Right forelimb (tissue), 1 donor: ENCODE data around the gene DAGLB.
"Not testable (repeated sequence)": the region's sequence is repeated elsewhere in the genome, so short reads cannot be mapped to it uniquely, and the experiment has no call there.

Experiments
- DNase-seq: peaks from one replicate; pipeline ENCODE4 v3.0.0-alpha.2; 2018

Gene DAGLB

DNA sequence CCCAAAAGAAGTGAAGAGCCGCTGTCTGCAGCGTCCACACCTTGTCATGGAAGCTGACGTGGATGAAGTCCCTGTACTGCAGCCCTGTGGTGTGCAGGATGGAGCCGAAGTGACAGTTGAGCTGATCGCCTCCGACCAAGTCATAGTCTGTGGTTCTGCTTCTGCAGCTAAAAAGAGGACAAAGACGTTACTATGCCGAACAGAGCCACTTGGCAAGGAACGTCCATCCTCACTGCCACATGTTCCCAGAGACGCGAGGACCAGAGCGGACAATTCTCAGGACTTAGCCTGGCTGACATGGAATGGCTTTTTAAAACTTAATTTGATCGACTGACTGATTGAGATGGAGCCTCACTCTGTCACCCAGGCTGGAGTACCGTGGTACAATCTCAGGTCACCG, 21.8 kb downstream of the DAGLB start:
- no peak for DNase-seq

GRCh38 chr7:6423942-6424701, 23.6 kb downstream of the DAGLB start:
- DNase-seq = no peak

DNA sequence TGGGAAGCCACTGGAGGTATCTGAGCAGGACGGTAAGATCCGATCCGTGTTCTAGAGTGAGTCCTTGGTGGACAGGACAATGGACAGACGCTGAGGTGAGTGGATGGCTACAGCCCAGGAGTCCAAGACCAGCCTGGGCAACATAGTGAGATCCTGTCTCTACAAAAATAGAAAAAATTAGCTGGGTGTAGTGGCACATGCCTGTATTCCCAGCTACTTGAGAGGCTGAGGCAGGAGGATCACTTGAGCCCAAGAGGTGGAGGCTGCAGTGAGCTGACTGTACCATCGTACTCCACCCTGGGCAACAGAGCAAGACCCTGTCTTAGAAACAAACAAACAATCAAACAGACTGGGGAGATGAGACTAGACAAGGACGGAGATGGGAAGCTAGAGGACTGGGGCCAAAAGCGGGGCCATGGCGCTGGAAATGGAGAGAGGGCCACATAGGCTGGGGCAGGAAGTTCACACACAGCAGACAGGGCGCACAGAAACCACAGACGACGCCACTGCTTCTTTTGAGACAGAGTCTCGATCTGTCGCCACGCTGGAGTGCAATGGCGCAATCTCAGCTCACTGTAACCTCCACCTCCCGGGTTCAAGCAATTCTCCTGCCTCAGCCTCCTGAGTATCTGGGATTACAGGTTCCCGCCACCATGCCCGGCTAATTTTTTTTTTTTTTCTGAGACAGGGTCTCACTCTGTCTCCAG, 24.7 kb downstream of the DAGLB start:
- DNase-seq = no peak

DNA sequence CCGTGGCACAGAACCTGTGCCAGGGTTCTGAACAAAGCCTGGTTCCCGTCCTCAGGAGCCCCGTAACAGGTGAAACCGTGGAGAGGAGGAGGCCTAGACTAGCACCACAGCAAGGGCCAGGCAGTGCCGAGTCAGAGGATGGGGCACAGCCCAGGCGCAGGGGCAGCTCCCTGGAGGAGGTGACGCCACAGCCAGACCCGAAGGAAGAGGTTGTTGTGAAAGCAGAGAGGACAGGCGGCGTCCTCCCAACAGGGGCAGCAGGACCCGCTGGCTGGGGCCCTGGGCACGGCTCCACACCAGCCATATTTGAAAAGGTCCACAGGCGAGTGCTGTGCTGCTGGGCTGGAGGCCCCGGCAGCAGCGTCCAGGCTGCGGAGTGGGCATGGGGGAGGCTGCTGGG, 25.7 kb downstream of the DAGLB start:
- no peak for DNase-seq

GRCh38 chr7:6420680-6421079, 27.1 kb downstream of the DAGLB start:
- DNase-seq = no peak

- DNase-seq = no peak
These were observed 28.4 kb downstream of the DAGLB start for GRCh38 chr7:6419310-6419773.

- no peak for DNase-seq
These were observed 30.3 kb downstream of the DAGLB start for GRCh38 chr7:6417408-6417807.

DNA sequence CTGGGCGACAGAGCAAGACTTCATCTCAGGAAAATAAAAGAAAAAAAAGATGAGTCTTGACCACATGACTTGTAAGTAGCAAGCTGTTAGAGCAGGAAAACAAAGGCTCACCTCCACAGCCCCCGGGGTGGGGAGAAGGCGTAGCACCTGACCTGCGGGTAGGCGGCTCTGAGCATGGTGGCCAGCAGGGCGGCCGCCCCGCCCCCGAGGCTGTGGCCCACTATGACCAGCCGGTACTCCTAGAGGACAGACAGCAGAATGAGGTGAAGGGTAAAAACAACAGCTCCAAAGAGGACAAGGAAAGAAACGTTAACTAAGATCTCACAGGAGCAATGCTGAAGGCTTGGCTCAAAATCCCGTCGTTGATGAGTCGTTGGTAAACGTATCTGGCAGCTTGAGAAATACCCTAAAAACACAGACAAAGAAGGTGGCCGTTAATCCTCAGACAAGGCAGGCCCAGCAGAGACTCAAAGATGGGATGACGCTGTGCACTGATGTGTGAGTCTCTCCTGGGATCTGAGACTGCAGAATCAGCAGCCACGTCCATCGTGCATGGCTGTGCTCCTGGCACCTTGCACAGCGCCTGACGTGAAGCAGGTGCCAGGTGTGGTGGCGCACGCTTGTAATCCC, 31.1 kb downstream of the DAGLB start:
- no peak for DNase-seq

DNA sequence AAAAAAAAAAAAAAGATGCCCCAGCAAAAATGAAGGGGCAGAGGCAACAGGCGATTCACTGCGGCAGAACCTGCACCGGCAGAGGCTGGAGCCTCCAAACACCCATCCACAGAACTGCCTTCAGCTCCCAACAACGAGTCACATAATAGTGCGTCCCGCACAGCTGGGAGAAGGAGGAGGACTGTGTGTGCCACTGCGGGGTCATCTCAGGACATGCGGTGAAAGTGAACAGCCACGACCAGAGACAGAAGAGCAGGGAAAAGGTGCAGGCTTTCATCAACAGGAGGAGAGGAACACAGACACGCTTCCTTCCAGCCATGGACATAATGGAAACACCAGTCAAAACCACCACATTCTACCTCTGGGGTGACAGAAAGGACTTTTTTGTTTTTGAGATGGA, 34.1 kb downstream of the DAGLB start:
- no peak for DNase-seq

- DNase-seq = no peak
These were observed 37.6 kb downstream of the DAGLB start for GRCh38 chr7:6409944-6410693.

DNA sequence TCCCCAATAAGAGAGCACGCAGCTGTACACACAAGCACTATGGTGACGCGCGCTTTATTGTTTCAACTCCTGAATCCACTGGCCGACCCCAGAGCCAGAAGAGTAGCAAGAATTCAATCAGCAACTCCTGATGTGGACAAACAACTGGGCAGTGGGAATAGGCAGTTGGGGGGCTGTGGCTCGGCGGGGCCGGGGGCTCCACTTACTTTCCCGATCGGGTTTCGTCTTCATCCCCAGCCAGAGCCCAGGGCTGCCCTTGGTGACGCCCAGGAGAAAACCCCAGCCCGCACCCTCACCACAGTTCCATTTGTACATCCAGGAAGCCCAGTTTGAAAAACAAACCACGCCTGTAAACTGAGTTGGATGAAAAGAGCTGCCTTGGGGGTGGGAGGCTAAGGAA, 38.7 kb downstream of the DAGLB start:
- DNase-seq = no peak

GRCh38 chr7:6407434-6407833, 40.3 kb downstream of the DAGLB start:
- DNase-seq = no peak

DNA sequence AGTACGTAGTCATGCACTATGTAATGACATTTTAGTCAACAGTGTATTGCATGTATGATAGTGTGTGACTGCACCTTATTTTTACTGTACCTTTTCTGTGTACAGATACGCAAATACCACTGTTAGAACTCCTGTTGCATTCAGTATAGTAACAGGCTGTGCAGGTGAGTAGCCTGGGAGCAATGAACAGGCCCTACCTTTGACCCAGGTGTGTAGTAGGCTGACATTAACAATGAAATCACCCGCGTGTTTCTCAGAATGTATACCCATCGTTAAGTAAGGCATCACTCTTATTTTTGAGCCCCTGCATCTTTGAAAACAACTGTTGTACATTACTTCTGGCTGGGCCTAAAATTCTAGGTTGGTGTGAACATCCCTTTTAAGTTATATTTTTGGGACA, 41.6 kb downstream of the DAGLB start:
- DNase-seq = no peak

GRCh38 chr7:6403907-6404306, 43.8 kb downstream of the DAGLB start:
- no peak for DNase-seq

- no peak for DNase-seq
These were observed 45.0 kb downstream of the DAGLB start for GRCh38 chr7:6402741-6403140.

DNA sequence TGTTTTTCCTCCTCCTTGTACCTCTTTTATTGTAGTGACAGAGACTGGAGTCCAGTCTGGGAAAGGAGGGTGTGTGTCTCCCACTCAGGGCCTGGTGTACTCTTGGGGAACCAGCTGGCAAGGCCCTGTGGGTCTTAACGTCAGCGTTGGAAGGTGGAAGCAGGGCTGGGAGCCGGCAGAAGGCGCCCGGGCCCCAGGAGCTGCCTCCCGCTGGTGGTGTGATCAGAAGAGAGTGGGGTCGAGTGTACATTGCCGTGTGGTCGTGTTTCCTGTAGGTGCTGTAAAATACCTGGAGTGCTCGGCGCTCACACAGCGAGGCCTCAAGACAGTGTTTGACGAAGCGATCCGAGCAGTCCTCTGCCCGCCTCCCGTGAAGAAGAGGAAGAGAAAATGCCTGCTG, 45.7 kb downstream of the DAGLB start:
- no peak for DNase-seq

- DNase-seq = no peak
These were observed 46.2 kb downstream of the DAGLB start for GRCh38 chr7:6401536-6401935.

GRCh38 chr7:6400243-6401105, 47.3 kb downstream of the DAGLB start:
- not testable (repeated sequence) for DNase-seq

- DNase-seq = no peak
These were observed 48.4 kb downstream of the DAGLB start for GRCh38 chr7:6399351-6399750.

DNA sequence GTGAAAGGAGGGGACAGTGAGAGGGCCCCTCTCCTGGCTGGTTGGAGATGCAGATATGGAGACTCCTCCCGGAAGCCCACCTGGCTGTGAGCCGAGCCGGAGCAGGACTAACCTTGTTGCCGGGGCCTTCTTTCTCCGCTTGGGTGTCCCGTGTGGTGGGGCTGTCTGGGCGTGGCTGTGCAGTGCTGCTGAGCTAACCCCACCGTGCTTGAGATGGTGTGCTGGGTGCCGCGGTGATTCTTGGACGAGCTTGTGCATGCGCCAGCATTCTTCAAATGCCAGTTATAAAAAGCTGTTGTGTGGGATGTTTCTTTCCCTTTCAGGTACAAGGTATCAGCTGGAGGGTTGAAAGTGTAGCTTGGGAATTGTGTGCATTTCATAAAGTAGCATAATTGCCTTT, 48.8 kb downstream of the DAGLB start:
- no peak for DNase-seq

DNA sequence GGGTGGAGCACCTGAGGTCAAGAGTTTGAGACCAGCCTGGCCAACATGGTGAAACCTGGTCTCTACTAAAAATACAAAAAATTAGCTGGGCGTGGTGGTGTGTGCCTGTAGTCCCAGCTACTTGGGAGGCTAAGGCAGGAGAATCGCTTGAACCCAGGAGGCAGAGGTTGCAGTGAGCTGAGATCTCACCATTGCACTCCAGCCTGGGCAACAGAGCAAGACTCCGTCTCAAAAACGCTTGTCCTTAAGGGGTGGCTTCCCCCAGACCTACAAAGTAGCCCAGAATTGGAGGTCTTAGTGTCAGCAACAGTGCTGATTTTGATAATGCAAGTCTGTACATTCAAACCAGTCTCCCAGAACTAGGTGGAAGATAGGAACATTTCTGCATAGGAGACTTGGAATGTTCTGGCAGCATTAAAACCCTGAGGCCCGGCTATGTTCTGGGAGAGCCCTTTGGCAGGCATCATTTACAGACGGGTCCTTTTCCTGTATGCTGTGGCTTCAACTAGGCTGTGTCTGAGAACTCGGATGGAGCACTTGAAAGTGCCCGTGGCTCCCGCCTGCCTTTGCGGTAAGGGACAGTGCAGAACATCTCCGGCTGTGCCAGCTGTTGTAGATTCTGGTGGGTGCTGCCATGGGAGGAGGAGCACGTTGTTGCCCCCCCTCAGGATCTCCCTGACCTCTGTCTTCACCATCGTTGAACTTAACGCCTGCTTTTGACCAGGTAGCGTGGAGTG, 49.8 kb downstream of the DAGLB start:
- not testable (repeated sequence) for DNase-seq
